B cell (primary cell): ENCODE data around the gene KCNJ16. TPM values are rescaled to one million over a fixed set of nuclear protein-coding genes. Genes with fewer than 3 reads are reported as not detected.

Experiments
- ATAC-seq: fragments of 200-7000 bp; cut with Tn5 transposase; one replicate; pipeline ENCODE4 v1.10.0; 2021; ENCODE audit warnings: low read depth, mild to moderate bottlenecking, moderate number of reproducible peaks, moderate library complexity
- CTCF ChIA-PET: fragments of 350-600 bp; sonication (Branson Sonifier 250); formaldehyde crosslinking; loops from one replicate; lab custom pipeline; 2021; ENCODE audit warnings: antibody characterized with exemption, inconsistent platforms; lab: Charles Lee
- POLR2A ChIA-PET: fragments of 350-600 bp; sonication (Branson Sonifier 250); formaldehyde crosslinking; loops from one replicate; lab custom pipeline; 2021; ENCODE audit warnings: antibody characterized with exemption; lab: Charles Lee
- DNase-seq: peaks from one replicate; pipeline ENCODE4 v3.0.0; 2013
- H2AFZ ChIP-seq: 2 replicates; pipeline ENCODE4 v1.6.1; 2012; ENCODE audit warnings: mild to moderate bottlenecking, low read depth, low read length; ENCODE audit not compliant: insufficient read depth, poor library complexity, severe bottlenecking
- H3K27ac ChIP-seq, 2 donors: 1 replicate in 1 of 2; 2 replicates in 1 of 2; pipeline ENCODE4 v1.5.1; 2012 to 2013; ENCODE audit warnings: low read length in 2 of 2, mild to moderate bottlenecking in 2 of 2, moderate library complexity in 1 of 2
- H3K27me3 ChIP-seq, 4 experiments: fragments of 200-600 bp in 1 of 4; sonication (generic) in 1 of 4; replicated peaks in 1 of 4; 1 replicate in 2 of 4; 2 replicates in 2 of 4; pipeline versions ENCODE4 v1.6.1 to v1.7.0; 2013 to 2016; ENCODE audit warnings: low read length in 3 of 4, mild to moderate bottlenecking in 2 of 4, mixed read lengths in 1 of 4, moderate library complexity in 1 of 4; ENCODE audit not compliant: insufficient read depth in 4 of 4, control insufficient read depth in 3 of 4; ENCODE audit errors: control extremely low read depth in 1 of 4
- H3K36me3 ChIP-seq, 2 experiments: replicated peaks in 1 of 2; 1 replicate in 1 of 2; 2 replicates in 1 of 2; pipeline versions ENCODE4 v1.6.1 to v1.7.1; 2013; ENCODE audit warnings: low read length in 1 of 2; ENCODE audit not compliant: insufficient read depth in 2 of 2, control insufficient read depth in 1 of 2; ENCODE audit errors: control extremely low read depth in 1 of 2, extremely low read depth in 1 of 2
- H3K4me1 ChIP-seq, 2 donors: fragments of 200-600 bp in 1 of 2; sonication (generic) in 1 of 2; 1 replicate in 1 of 2; 2 replicates in 1 of 2; pipeline versions ENCODE4 v1.5.1 to v1.6.1; 2013 to 2017; ENCODE audit warnings: low read length in 2 of 2; ENCODE audit not compliant: control insufficient read depth in 2 of 2, insufficient read depth in 2 of 2
- H3K4me2 ChIP-seq: replicated peaks from 2 replicates; pipeline ENCODE3; 2012; ENCODE audit warnings: mild to moderate bottlenecking, low read depth, low read length; ENCODE audit not compliant: poor library complexity, severe bottlenecking
- H3K4me3 ChIP-seq, 5 experiments: fragments of 200-600 bp in 1 of 5; sonication (generic) in 1 of 5; 1 replicate in 3 of 5; 2 replicates in 2 of 5; pipeline versions ENCODE4 v1.5.1 to v1.7.0; 2011 to 2016; ENCODE audit warnings: low read length in 4 of 5, mild to moderate bottlenecking in 4 of 5, low read depth in 2 of 5, control low read depth in 1 of 5, moderate library complexity in 1 of 5; ENCODE audit not compliant: insufficient read depth in 1 of 5; ENCODE audit errors: control extremely low read depth in 1 of 5, extremely low read depth in 1 of 5
- H3K79me2 ChIP-seq: fragments of 200-600 bp; sonication (generic); one replicate; pipeline ENCODE4 v1.6.0; 2016; ENCODE audit warnings: low read length; ENCODE audit not compliant: control insufficient read depth, insufficient read depth
- H3K9ac ChIP-seq: fragments of 200-600 bp; sonication (generic); 2 replicates; pipeline ENCODE4 v1.6.1; 2017; ENCODE audit warnings: mild to moderate bottlenecking, low read length, moderate library complexity
- H3K9me3 ChIP-seq, 3 donors: one replicate each; pipeline versions ENCODE4 v1.6.1 to v1.7.1; 2013; ENCODE audit warnings: low read length in 2 of 3; ENCODE audit not compliant: control insufficient read depth in 2 of 3, insufficient read depth in 1 of 3; ENCODE audit errors: control extremely low read depth in 1 of 3
- H4K20me1 ChIP-seq: 2 replicates; pipeline ENCODE4 v1.6.0; 2012; ENCODE audit warnings: mild to moderate bottlenecking, low read length; ENCODE audit not compliant: insufficient read depth, control insufficient read depth, poor library complexity, severe bottlenecking
- H3K27ac Mint-ChIP-seq: one replicate; pipeline ENCODE4 v1.8.0; 2021; ENCODE audit warnings: mixed read lengths
- H3K27me3 Mint-ChIP-seq: one replicate; pipeline ENCODE4 v1.8.0; 2021; ENCODE audit warnings: mixed read lengths
- H3K4me1 Mint-ChIP-seq: one replicate; pipeline ENCODE4 v1.8.0; 2021; ENCODE audit warnings: mixed read lengths
- H3K4me3 Mint-ChIP-seq: one replicate; pipeline ENCODE4 v1.8.0; 2021; ENCODE audit warnings: mixed read lengths
- H3K9me3 Mint-ChIP-seq: one replicate; pipeline ENCODE4 v1.8.0; 2022; ENCODE audit warnings: mixed read lengths; ENCODE audit not compliant: insufficient read depth
- CTCF ChIP-seq: fragments of 200-600 bp; IDR thresholded peaks from one replicate; pipeline ENCODE4 v1.8.0; 2022; ENCODE audit warnings: antibody characterized with exemption, mild to moderate bottlenecking
- EZH2 ChIP-seq: IDR thresholded peaks from 2 replicates; pipeline ENCODE4 v1.6.1; 2012; ENCODE audit warnings: borderline replicate concordance, low read depth, mild to moderate bottlenecking, moderate library complexity, low read length; ENCODE audit not compliant: insufficient read depth, poor library complexity, severe bottlenecking
- WGBS: methylation state at CpG from one replicate; pipeline ENCODE4 v1.1.5; 2013; ENCODE audit warnings: missing lambda C conversion rate; ENCODE audit not compliant: insufficient coverage; 5-methylcytosine and 5-hydroxymethylcytosine counted together
- intact Hi-C: fragments of 100-400 bp; cut with micrococcal nuclease; formaldehyde crosslinking; loops from one replicate; pipeline ENCODE4 v1.10.0; 2022
- polyA plus RNA-seq: library from polyadenylated mRNA; depleted of rRNA; stranded (reverse); fragments of >200 nt; gene quantifications from 2 replicates; pipeline ENCODE4 v1.2.3, GENCODE V29; 2012
- total RNA-seq, 2 donors: library from RNA; stranded (reverse); fragments of 120-200 nt in 1 of 2; gene quantifications; 1 replicate in 1 of 2; 2 replicates in 1 of 2; pipeline versions ENCODE4 v1.2.3 to v1.2.4, GENCODE V29; 2013 to 2022

Gene KCNJ16
- total and polyA plus RNA-seq, 2 donors (not counting 1 experiment from before 2014, with no cell fraction given) = not detected

- H3K27me3 ChIP-seq = peaks cover 0 to 22% (median 15%) of the 10 kb centered on the region in 4 experiments
- H3K4me1 ChIP-seq = peaks cover 19 to 21% of the 10 kb centered on the region in 2 donors
- no peak for TF ChIP-seq EZH2
- TF ChIP-seq CTCF = no peak
- ChIA-PET CTCF (interaction anchor here (0.8 kb wide), 1 partner anchor 9 kb away, joined by 5 read pairs; no protein-coding TSS in a partner anchor), POLR2A (no interaction called here)
- Mint-ChIP-seq H3K27ac (no peak overlapping the region), H3K9me3 (no peaks in the 10 kb centered on the region), H3K27me3 (peaks cover 57% of the 10 kb centered on the region), H3K4me3 (no peak overlapping the region), H3K4me1 (peaks cover 23% of the 10 kb centered on the region)
- H3K4me3 ChIP-seq = no peak overlapping the region
- H3K4me2 ChIP-seq = no peak overlapping the region
- peaks cover 0 to 7% (median 0%) of the 10 kb centered on the region in 3 donors for H3K9me3 ChIP-seq
- ATAC-seq = no peak
- WGBS = no CpG with 5 or more reads among the region's 5 CpGs
- H3K9ac ChIP-seq = no peak overlapping the region
- intact Hi-C loops = no loop called here
- H3K36me3 ChIP-seq = no peaks in the 10 kb centered on the region
- no peak overlapping the region for H3K27ac ChIP-seq
- no peak overlapping the region for H2AFZ ChIP-seq
- no peaks in the 10 kb centered on the region for H4K20me1 ChIP-seq
- no peak for DNase-seq
- no peaks in the 10 kb centered on the region for H3K79me2 ChIP-seq
Observed at GRCh38 chr17:70171159-70171558, 96.1 kb downstream of the KCNJ16 start.

- intact Hi-C loops = no loop called here
- CTCF ChIA-PET = interaction anchor here (0.7 kb wide), 1 partner anchor 395 kb away, joined by 4 read pairs; no protein-coding TSS in a partner anchor
- Histone ChIP-seq H3K4me3 (no peak overlapping the region), H2AFZ (no peak overlapping the region), H3K9ac (no peak overlapping the region), H3K36me3 (no peaks in the 10 kb centered on the region), H4K20me1 (no peaks in the 10 kb centered on the region), H3K27ac (no peak overlapping the region), H3K4me2 (no peak overlapping the region), H3K79me2 (no peaks in the 10 kb centered on the region), H3K4me1 (peaks cover 19 to 21% of the 10 kb centered on the region in 2 donors), H3K9me3 (peaks cover 0 to 7% (median 0%) of the 10 kb centered on the region in 3 donors), H3K27me3 (peaks cover 0 to 19% (median 15%) of the 10 kb centered on the region in 4 experiments)
- DNase-seq (no peak), ATAC-seq (no peak)
- Mint-ChIP-seq H3K27me3 (peaks cover 50% of the 10 kb centered on the region), H3K27ac (no peak overlapping the region), H3K4me3 (no peak overlapping the region), H3K9me3 (no peaks in the 10 kb centered on the region), H3K4me1 (peaks cover 23% of the 10 kb centered on the region)
- POLR2A ChIA-PET = no interaction called here
- WGBS = no CpG with 5 or more reads among the region's 2 CpGs
- TF ChIP-seq EZH2 (no peak), CTCF (no peak)
Observed at GRCh38 chr17:70172449-70172848, 97.4 kb downstream of the KCNJ16 start.
